ENCODE data around the gene CACNA2D2. TPM values are rescaled to one million over a fixed set of nuclear protein-coding genes. Genes with fewer than 3 reads are reported as not detected.
A peak's percentile ranks its signal among the peaks of the same experiment; 100 is the strongest.

Gene CACNA2D2
- total and polyA plus RNA-seq, 2 of the 4 experiments (the other 2 are of a cell fraction): 0.15 TPM; not detected in 1

GRCh38 chr3:50533316-50533715, 29.9 kb upstream of the CACNA2D2 start:
- H2AFZ ChIP-seq (replicated peaks; ENCODE audit: low read length, poor library complexity): no peak overlapping the region
- H3K23ac ChIP-seq (ENCODE audit: low read depth, low read length): no peak overlapping the region
- no peaks in the 10 kb centered on the region for H3K79me1 ChIP-seq (ENCODE audit: low read depth in 1 of 2, low read length in 2 of 2)
- ChIA-PET POLR2A (ENCODE audit: unreplicated experiment) (no interaction called here), CTCF (no interaction called here)
- peaks cover 87% of the 10 kb centered on the region for H3K27me3 ChIP-seq (ENCODE audit: control insufficient read depth, insufficient read depth, low read length)
- no peak overlapping the region for H2BK120ac ChIP-seq (ENCODE audit: low read depth, low read length)
- no peaks in the 10 kb centered on the region for H3K9me3 ChIP-seq (ENCODE audit: control insufficient read depth, insufficient read depth, low read length)
- H3K4me3 ChIP-seq (ENCODE audit: insufficient read depth, low read depth, low read length): no peak overlapping the region
- no peak overlapping the region for H3K9ac ChIP-seq (ENCODE audit: low read depth, low read length)
- H3K4ac ChIP-seq (ENCODE audit: low read depth, low read length): no peak overlapping the region
- no peak overlapping the region for H2BK5ac ChIP-seq (ENCODE audit: low read depth, low read length, poor library complexity, severe bottlenecking)
- no peak for TF ChIP-seq CHD1 (IDR thresholded peaks at IDR 0.05; ENCODE audit: low read depth, low read length)
- no peak for TF ChIP-seq MXI1 (IDR thresholded peaks at IDR 0.05; ENCODE audit: borderline replicate concordance, low read depth, low read length)
- no peak overlapping the region for H3K27ac ChIP-seq (ENCODE audit: insufficient read depth, low read length)
- no peak for DNase-seq
- H4K8ac ChIP-seq (ENCODE audit: low read depth in 2 of 2, low read length in 2 of 2): no peak overlapping the region
- dilution Hi-C loops (cut with HindIII; ENCODE audit: low sequenced_read_pairs, unreplicated experiment) (no loop called here), intact Hi-C loops (cut with micrococcal nuclease) (no loop called here), in situ Hi-C loops (cut with MboI; ENCODE audit: low sequenced_read_pairs) (no loop called here)
- H3K9me1 ChIP-seq (ENCODE audit: insufficient read depth, low read length): no peaks in the 10 kb centered on the region
- no peak overlapping the region for H3K18ac ChIP-seq (ENCODE audit: low read depth, low read length)
- H2AK5ac ChIP-seq (ENCODE audit: low read depth, low read length): no peak overlapping the region
- no peak overlapping the region for H2BK15ac ChIP-seq (ENCODE audit: low read depth, low read length)
- H4K20me1 ChIP-seq (ENCODE audit: insufficient read depth, low read length): no peaks in the 10 kb centered on the region
- no peak overlapping the region for H3K4me2 ChIP-seq (ENCODE audit: low read depth, low read length)
- H4K5ac ChIP-seq (ENCODE audit: low read depth, low read length): no peak overlapping the region
- H3K4me1 ChIP-seq (ENCODE audit: control insufficient read depth, insufficient read depth, low read length): no peaks in the 10 kb centered on the region
- no peak overlapping the region for H3K14ac ChIP-seq (replicated peaks; ENCODE audit: low read depth, low read length)
- peak overlapping the region; percentile 23 for H2AK9ac ChIP-seq (replicated peaks; ENCODE audit: low read depth, low read length, poor library complexity)
- WGBS, 2 experiments (ENCODE audit: extremely low coverage in 2 of 2, insufficient read length in 1 of 2): 35% methylated on average over 4 of the region's 13 CpGs; no CpG with 5 or more reads in 1 of the 2 experiments
- no peaks in the 10 kb centered on the region for H3K36me3 ChIP-seq (ENCODE audit: control insufficient read depth, insufficient read depth, low read length)
- BruUV-seq (replicated peaks): no TSS peak
- H3K56ac ChIP-seq (ENCODE audit: extremely low read depth, insufficient read depth, low read length): no peak overlapping the region
- ATAC-seq (ENCODE audit: low read depth): no peak
- H2BK20ac ChIP-seq (ENCODE audit: low read depth, low read length): no peak overlapping the region
- no peak overlapping the region for H4K91ac ChIP-seq (ENCODE audit: insufficient read depth, low read depth, low read length)
